Heart right ventricle (tissue), 16 donors: Measurements from ENCODE around the gene FCSK. TPM values are rescaled to one million over a fixed set of nuclear protein-coding genes. Genes with fewer than 3 reads are reported as not detected.
A peak's percentile ranks its signal among the peaks of the same experiment; 100 is the strongest.

Experiments
- ATAC-seq, 8 donors: fragments of 200-7000 bp; cut with Tn5 transposase; one replicate each; pipeline ENCODE4 v1.9.1; 2020; ENCODE audit warnings: mild to moderate bottlenecking in 8 of 8, moderate library complexity in 8 of 8, moderate number of reproducible peaks in 1 of 8
- DNase-seq, 2 donors: peaks; one replicate each; pipeline ENCODE4 v3.0.0-alpha.2; 2020
- H3K27ac ChIP-seq, 10 donors: fragments of 200-600 bp; sonication (generic) in 2 of 10; one replicate each; pipeline versions ENCODE4 v1.5.0 to v1.8.0; 2020 to 2022; ENCODE audit warnings: mild to moderate bottlenecking in 3 of 10
- H3K27me3 ChIP-seq, 7 donors: fragments of 200-600 bp; one replicate each; pipeline ENCODE4 v1.8.0; 2021 to 2022; ENCODE audit warnings: mild to moderate bottlenecking in 2 of 7
- H3K36me3 ChIP-seq, 9 donors: fragments of 200-600 bp; sonication (generic) in 1 of 9; one replicate each; pipeline versions ENCODE4 v1.5.0 to v1.8.0; 2020 to 2022; ENCODE audit warnings: mild to moderate bottlenecking in 2 of 9
- H3K4me1 ChIP-seq, 9 donors: fragments of 200-600 bp; sonication (generic) in 1 of 9; one replicate each; pipeline versions ENCODE4 v1.5.0 to v1.8.0; 2020 to 2022; ENCODE audit warnings: mild to moderate bottlenecking in 4 of 9
- H3K4me3 ChIP-seq, 10 donors: fragments of 200-600 bp; sonication (generic) in 2 of 10; one replicate each; pipeline versions ENCODE4 v1.5.0 to v1.8.0; 2020 to 2022; ENCODE audit warnings: mild to moderate bottlenecking in 7 of 10, moderate library complexity in 2 of 10
- H3K9me3 ChIP-seq, 11 donors: fragments of 200-600 bp in 10 of 11; sonication (generic) in 2 of 11; one replicate each; pipeline versions ENCODE4 v1.5.0 to v1.8.0; 2013 to 2022; ENCODE audit warnings: mild to moderate bottlenecking in 2 of 11, control low read depth in 1 of 11, moderate library complexity in 1 of 11
- CTCF ChIP-seq, 9 donors: fragments of 200-600 bp; sonication (generic) in 2 of 9; IDR thresholded peaks; one replicate each; pipeline versions ENCODE4 v1.5.0 to v1.8.0; 2021 to 2022; ENCODE audit warnings: antibody characterized with exemption in 9 of 9, mild to moderate bottlenecking in 5 of 9, moderate library complexity in 1 of 9
- WGBS, 2 donors: extraction: QIAGEN DNeasy Blood & Tissue Kit; methylation state at CpG; one replicate each; pipeline ENCODE4 v1.1.7; 2013; ENCODE audit warnings: inconsistent platforms in 1 of 2; 5-methylcytosine and 5-hydroxymethylcytosine counted together
- intact Hi-C, 10 donors: fragments of 100-400 bp; cut with DNase I; formaldehyde crosslinking; loops; one replicate each; pipeline versions ENCODE4 v1.11.1 to v1.14.2; 2022
- polyA plus RNA-seq, 2 donors: library from polyadenylated mRNA; stranded (reverse); fragments of 200-250 nt; gene quantifications; one replicate each; pipeline ENCODE4 v1.2.3, GENCODE V29; 2013
- total RNA-seq, 10 donors: library from RNA; stranded (reverse); fragmentation: NEBNext Ultra II Directional in 3 of 10; extraction: Animal tissue kit (Norgen Biotek cat#: 25700) in 3 of 10; gene quantifications; one replicate each; pipeline versions ENCODE4 v1.2.1 to v1.2.4, GENCODE V29; 2021 to 2023
- donor health status: Arrhythmogenic right ventricular cardiomyopathy.
- donor health status: ischemic (EF 13 %, LVEDD 7.1; RV severe dilation, severe dysfunction).
- donor health status: healthy with polysubstance abuse.
- donor health status: DM: no; HTN: yes; CAD: no.
- donor health status: DM: no; HTN: no; CAD: no.
- donor health status: ischemic (EF 25% LVEDD 6.9; RV normal size, moderate dysfunction).
- donor health status: ischemic (EF 25% LVEDD 5.7; RV mildly dilated, moderate dysfunction).
- donor health status: healthy.
- donor health status: DM: yes; HTN: yes; CAD: no.
- donor health status: Ischemic cardiomyopathy.
- donor health status: ischemic (EF 35%, LVEDD 5.7; RV mildly dilated, moderate dysfunction).
- donor health status: nonischemic (EF 11% LVEDD 7.7; RV severe dilation, severe dysfunction).
- donor health status: DM: yes; HTN: yes; CAD: no.
- donor health status: PGD.
- donor health status: ischemic (EF 29% LVEDD 5.4; RV normal size, mild dysfunction).
- donor health status: nonischemic (EF 23%, LVEDD 6.1; RV moderate dilation, normal function).

The FCSK gene
- total and polyA plus RNA-seq, 12 donors = 6.3 to 15.4 (median 9.0) TPM

GRCh38 chr16:70529051-70529777, 74.8 kb downstream of the FCSK start:
- Histone ChIP-seq H3K9me3 (no peaks in the 10 kb centered on the region), H3K27me3 (no peaks in the 10 kb centered on the region), H3K27ac (no peak overlapping the region), H3K4me3 (peak overlapping the region in 1 of 10 donors; percentile 6), H3K36me3 (peaks cover 0 to 87% (median 52%) of the 10 kb centered on the region in 9 donors), H3K4me1 (peaks cover 0 to 57% (median 44%) of the 10 kb centered on the region in 9 donors)
- peak in 1 of 8 donors; percentile 45 for ATAC-seq
- peak; percentile 27 to 72 (median 63) for TF ChIP-seq CTCF (IDR thresholded peaks at IDR 0.05)
- no peak for DNase-seq
- WGBS, 2 donors = 60 to 67% methylated on average over 8 of the region's 8 CpGs
- intact Hi-C loops = loop anchor here in 8 of 10 donors (1.0 to 10.0 kb wide), 7 partner anchors 123 to 246 kb away; no protein-coding TSS in a partner anchor

Other genes starting within 250 kb of the FCSK start
- gene EXOSC6, start 202.7 kb upstream of the FCSK start, total RNA-seq = 10 to 100 TPM; 10.5 to 19.2 (median 17.0) TPM
- gene EXOSC6, start 202.7 kb upstream of the FCSK start, polyA plus RNA-seq = 10 to 100 TPM in 1 of 2 donors, 1 to 10 TPM in 1; 8.6 to 10.2 TPM
- 10 to 100 TPM; 54.3 to 73.1 (median 59.4) TPM for gene AARS1, start 165.1 kb upstream of the FCSK start, total RNA-seq
- 10 to 100 TPM; 20.6 to 69.1 TPM for gene AARS1, start 165.1 kb upstream of the FCSK start, polyA plus RNA-seq
- 10 to 100 TPM; 14.8 to 25.3 (median 20.7) TPM for gene DDX19B, start 155.4 kb upstream of the FCSK start, total RNA-seq
- 10 to 100 TPM; 11.6 to 19.0 TPM for gene DDX19B, start 155.4 kb upstream of the FCSK start, polyA plus RNA-seq
- 10 to 100 TPM; 22.9 to 31.3 (median 26.0) TPM for gene DDX19A, start 107.7 kb upstream of the FCSK start, total RNA-seq
- 10 to 100 TPM; 12.8 to 21.5 TPM for gene DDX19A, start 107.7 kb upstream of the FCSK start, polyA plus RNA-seq
- gene ST3GAL2, start 15.5 kb upstream of the FCSK start, total RNA-seq = 10 to 100 TPM; 15.1 to 37.1 (median 20.9) TPM
- 10 to 100 TPM in 1 of 2 donors, 1 to 10 TPM in 1; 8.0 to 10.8 TPM for gene ST3GAL2, start 15.5 kb upstream of the FCSK start, polyA plus RNA-seq
- gene COG4, start 69.0 kb downstream of the FCSK start, total RNA-seq = 10 to 100 TPM; 33.3 to 56.8 (median 40.7) TPM
- 10 to 100 TPM; 29.3 to 32.7 TPM for gene COG4, start 69.0 kb downstream of the FCSK start, polyA plus RNA-seq
- 100 to 1,000 TPM; 121 to 188 (median 163) TPM for gene SF3B3, start 69.2 kb downstream of the FCSK start, total RNA-seq
- 10 to 100 TPM; 45.4 to 71.4 TPM for gene SF3B3, start 69.2 kb downstream of the FCSK start, polyA plus RNA-seq
- gene IL34, start 192.0 kb downstream of the FCSK start, total RNA-seq = 1 to 10 TPM in 8 of 10 donors, under 1 TPM in 2; 0.37 to 4.4 (median 2.1) TPM
- gene IL34, start 192.0 kb downstream of the FCSK start, polyA plus RNA-seq = 1 to 10 TPM in 1 of 2 donors, under 1 TPM in 1; 0.72 to 2.7 TPM
- gene MTSS2, start 231.5 kb downstream of the FCSK start, total RNA-seq = 100 to 1,000 TPM in 2 of 10 donors, 10 to 100 TPM in 8; 39.8 to 121 (median 62.1) TPM
- gene MTSS2, start 231.5 kb downstream of the FCSK start, polyA plus RNA-seq = 10 to 100 TPM; 39.0 to 39.7 TPM